ENCODE results near the gene IFNL1. TPM values are rescaled to one million over a fixed set of nuclear protein-coding genes. Genes with fewer than 3 reads are reported as not detected.
"Not testable (repeated sequence)": the region's sequence is repeated elsewhere in the genome, so short reads cannot be mapped to it uniquely, and the experiment has no call there.

IFNL1 gene
- total RNA-seq, 1 experiment from 2014 or later = not detected

GRCh38 chr19:39319098-39319891, 23.1 kb downstream of the IFNL1 start:
- DNase-seq (ENCODE audit: low read depth, low spot score) = no peak

GRCh38 chr19:39319892-39320248, 23.7 kb downstream of the IFNL1 start:
- DNase-seq (ENCODE audit: low read depth, low spot score) = no peak
- in situ Hi-C loops (cut with HindIII; ENCODE audit: low pct_unique_long_range_greater_than_20kb, low sequenced_read_pairs) = no loop called here

More at GRCh38 chr19:39319098-39319891, 23.1 kb downstream of the IFNL1 start:
- in situ Hi-C loops (cut with HindIII; ENCODE audit: low pct_unique_long_range_greater_than_20kb, low sequenced_read_pairs) = no loop called here

GRCh38 chr19:39321117-39321831, 25.1 kb downstream of the IFNL1 start:
- no peak for DNase-seq (ENCODE audit: low read depth, low spot score)
- in situ Hi-C loops (cut with HindIII; ENCODE audit: low pct_unique_long_range_greater_than_20kb, low sequenced_read_pairs) = no loop called here

DNA sequence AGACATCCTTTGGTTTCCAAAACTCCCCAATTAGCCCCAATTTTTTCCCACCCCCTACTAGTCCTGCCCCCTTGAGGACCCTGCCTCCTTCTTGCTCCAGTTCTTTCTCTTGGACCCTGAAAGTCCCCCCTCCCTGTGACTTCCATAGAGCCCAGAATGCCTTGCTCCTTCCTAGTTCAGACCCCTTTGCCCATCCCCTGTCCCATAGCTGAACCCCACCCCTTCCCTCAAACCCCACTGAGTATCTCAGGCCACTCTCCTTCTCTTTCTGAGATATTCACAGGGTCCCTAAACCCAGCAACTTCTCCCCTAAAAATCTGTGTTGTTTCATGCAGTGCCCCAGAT, 25.6 kb downstream of the IFNL1 start:
- in situ Hi-C loops (cut with HindIII; ENCODE audit: low pct_unique_long_range_greater_than_20kb, low sequenced_read_pairs) = no loop called here
- no peak for DNase-seq (ENCODE audit: low read depth, low spot score)

- DNase-seq (ENCODE audit: low read depth, low spot score) = no peak
- in situ Hi-C loops (cut with HindIII; ENCODE audit: low pct_unique_long_range_greater_than_20kb, low sequenced_read_pairs) = no loop called here
Measured at GRCh38 chr19:39324242-39324842, 28.1 kb downstream of the IFNL1 start.

GRCh38 chr19:39325778-39326665, 29.8 kb downstream of the IFNL1 start:
- peak; percentile 37 for DNase-seq (ENCODE audit: low read depth, low spot score)

GRCh38 chr19:39327363-39328045, 31.3 kb downstream of the IFNL1 start:
- no peak for DNase-seq (ENCODE audit: low read depth, low spot score)
- in situ Hi-C loops (cut with HindIII; ENCODE audit: low pct_unique_long_range_greater_than_20kb, low sequenced_read_pairs) = no loop called here

More at GRCh38 chr19:39325778-39326665, 29.8 kb downstream of the IFNL1 start:
- in situ Hi-C loops (cut with HindIII; ENCODE audit: low pct_unique_long_range_greater_than_20kb, low sequenced_read_pairs) = no loop called here

DNA sequence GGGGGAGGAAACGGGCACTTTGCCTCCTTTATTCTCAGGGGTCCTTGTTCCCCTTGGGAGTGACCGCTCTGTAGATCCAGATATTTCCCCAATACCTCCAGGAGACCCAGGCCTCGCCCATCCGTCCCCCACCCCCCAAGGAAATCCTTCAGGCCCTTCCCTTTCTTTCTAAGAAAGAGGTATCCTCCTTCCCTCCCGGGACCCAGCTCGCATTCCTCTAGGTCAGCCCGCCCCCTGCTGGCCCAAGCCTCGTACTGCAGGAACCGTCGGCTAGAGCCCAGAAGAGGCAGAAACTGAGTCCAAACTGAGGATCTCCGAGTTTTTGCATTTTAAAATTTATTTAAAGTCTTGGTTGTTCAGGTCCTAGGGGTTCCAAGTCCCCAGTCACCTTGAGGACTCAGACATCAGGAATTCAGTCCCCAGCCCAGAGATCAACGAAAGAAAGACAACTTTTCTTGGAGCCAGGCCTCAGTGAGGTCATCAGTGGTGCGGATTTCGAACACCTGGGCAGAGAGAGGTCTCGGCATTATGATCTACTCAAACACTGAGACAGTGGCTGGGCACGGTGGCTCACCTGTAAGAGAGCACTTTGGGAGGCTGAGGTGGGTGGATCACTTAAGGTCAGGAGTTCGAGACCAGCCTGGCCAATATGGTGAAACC, 32.0 kb downstream of the IFNL1 start:
- peak; percentile 71 for DNase-seq (ENCODE audit: low read depth, low spot score)
- in situ Hi-C loops (cut with HindIII; ENCODE audit: low pct_unique_long_range_greater_than_20kb, low sequenced_read_pairs) = no loop called here

DNA sequence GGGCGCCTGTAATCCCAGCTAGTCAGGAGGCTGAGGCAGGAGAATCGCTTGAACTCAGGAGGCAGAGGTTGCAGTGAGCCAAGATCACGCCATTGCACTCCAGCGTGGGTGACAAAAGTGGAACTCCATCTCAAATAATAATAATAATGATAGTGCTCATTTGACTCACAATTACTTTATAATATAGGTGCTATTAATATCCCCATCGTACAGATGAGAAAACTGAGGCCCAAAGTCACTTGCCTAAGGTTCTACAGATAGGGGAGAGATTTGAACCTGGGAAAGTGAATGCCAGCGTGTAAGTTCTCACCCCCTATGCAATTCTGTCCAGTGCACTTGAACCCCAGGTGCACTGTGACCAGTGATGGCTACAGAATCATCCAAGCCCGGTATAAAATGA, 33.7 kb downstream of the IFNL1 start:
- DNase-seq (ENCODE audit: low read depth, low spot score) = no peak
- in situ Hi-C loops (cut with HindIII; ENCODE audit: low pct_unique_long_range_greater_than_20kb, low sequenced_read_pairs) = no loop called here

DNA sequence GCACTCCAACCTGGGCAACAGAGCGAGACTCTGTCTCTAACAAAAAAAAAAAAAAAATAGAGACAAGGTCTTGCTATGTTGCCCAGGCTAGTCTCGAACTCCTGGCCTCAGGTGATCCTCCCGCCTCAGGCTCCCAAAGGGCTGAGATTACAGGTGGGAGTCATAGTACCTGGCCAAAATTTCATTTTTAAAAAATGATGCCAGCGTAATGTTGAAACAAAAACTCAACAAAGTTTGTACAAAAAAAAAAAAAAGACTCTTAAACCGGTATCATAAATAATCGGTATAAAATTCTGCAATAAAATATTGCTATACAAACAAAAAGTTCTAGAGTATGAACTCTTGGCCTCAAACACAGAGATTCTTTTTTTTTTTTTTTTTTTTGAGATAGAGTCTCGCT, 36.1 kb downstream of the IFNL1 start:
- in situ Hi-C loops (cut with HindIII; ENCODE audit: low pct_unique_long_range_greater_than_20kb, low sequenced_read_pairs) = no loop called here
- DNase-seq (ENCODE audit: low read depth, low spot score) = no peak

DNA sequence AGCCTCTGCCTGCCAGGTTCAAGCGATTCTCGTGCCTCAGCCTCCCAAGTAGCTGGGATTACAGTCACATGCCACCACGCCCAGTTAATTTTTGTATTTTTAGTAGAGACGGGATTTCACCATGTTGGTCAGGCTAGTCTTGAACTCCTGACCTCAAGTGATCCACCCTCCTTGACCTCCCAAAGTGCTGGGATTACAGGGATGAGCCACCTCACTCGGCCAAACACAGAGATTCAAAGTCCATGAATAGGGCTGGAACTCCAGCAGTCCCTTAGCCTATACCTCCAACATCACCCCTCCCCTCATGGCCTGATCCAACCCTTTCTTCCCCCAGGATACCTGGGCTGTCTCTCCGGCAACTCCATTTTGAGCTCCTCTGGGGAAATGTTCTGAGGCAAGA, 36.5 kb downstream of the IFNL1 start:
- DNase-seq (ENCODE audit: low read depth, low spot score); in situ Hi-C loops (cut with HindIII; ENCODE audit: low pct_unique_long_range_greater_than_20kb, low sequenced_read_pairs): not testable (repeated sequence)

DNA sequence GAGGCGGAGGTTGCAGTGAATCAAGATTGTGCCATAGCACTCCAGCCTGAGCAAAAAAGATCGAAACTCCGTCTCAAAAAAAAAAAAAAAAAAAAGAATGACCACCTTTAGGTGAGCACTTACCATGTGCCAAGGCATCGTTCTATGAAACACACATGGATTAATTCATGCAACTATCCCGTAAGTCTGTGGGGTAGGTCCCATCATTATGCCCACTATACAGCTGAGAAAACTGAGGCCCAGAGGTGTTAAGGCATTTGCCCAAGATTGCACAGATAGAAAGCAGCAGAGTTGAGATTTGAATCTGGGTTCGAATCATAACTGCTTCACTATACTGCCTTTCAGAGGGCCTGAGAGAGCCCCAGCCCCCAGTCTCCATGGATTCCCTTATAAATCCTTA, 37.3 kb downstream of the IFNL1 start:
- DNase-seq (ENCODE audit: low read depth, low spot score) = no peak
- in situ Hi-C loops (cut with HindIII; ENCODE audit: low pct_unique_long_range_greater_than_20kb, low sequenced_read_pairs) = no loop called here

GRCh38 chr19:39334444-39334976, 38.3 kb downstream of the IFNL1 start:
- no peak for DNase-seq (ENCODE audit: low read depth, low spot score)
- in situ Hi-C loops (cut with HindIII; ENCODE audit: low pct_unique_long_range_greater_than_20kb, low sequenced_read_pairs) = no loop called here

- no peak for DNase-seq (ENCODE audit: low read depth, low spot score)
- in situ Hi-C loops (cut with HindIII; ENCODE audit: low pct_unique_long_range_greater_than_20kb, low sequenced_read_pairs) = no loop called here
Measured at GRCh38 chr19:39335168-39335548, 39.0 kb downstream of the IFNL1 start.

GRCh38 chr19:39336483-39336882, 40.3 kb downstream of the IFNL1 start:
- DNase-seq (ENCODE audit: low read depth, low spot score) = no peak
- in situ Hi-C loops (cut with HindIII; ENCODE audit: low pct_unique_long_range_greater_than_20kb, low sequenced_read_pairs) = no loop called here

- DNase-seq (ENCODE audit: low read depth, low spot score) = no peak
- in situ Hi-C loops (cut with HindIII; ENCODE audit: low pct_unique_long_range_greater_than_20kb, low sequenced_read_pairs) = no loop called here
Measured at GRCh38 chr19:39339674-39340073, 43.5 kb downstream of the IFNL1 start.

DNA sequence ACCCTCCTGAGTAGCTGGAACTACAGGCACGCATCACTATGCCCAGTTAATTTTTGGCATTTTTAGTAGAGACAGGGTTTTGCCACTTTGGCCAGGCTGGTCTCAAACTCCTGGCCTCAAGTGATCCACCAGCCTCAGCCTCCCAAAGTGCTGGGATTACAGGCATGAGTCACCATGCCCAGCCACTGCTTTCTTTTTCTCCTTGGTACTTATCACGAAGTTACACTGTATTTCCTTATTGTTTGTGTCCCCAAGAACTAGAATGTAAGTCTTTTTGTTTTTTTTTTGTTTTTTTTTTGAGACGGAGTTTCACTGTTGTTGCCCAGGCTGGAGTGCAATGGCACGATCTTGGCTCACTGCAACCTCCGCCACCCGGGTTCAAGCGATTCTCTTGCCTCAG, 43.9 kb downstream of the IFNL1 start:
- in situ Hi-C loops (cut with HindIII; ENCODE audit: low pct_unique_long_range_greater_than_20kb, low sequenced_read_pairs); DNase-seq (ENCODE audit: low read depth, low spot score): not testable (repeated sequence)

Measured in SK-MEL-5 (cell line).